NK-92 (cell line): Measurements from ENCODE around the gene KIRREL1.

ENCODE experiments used
- DNase-seq: peaks from one replicate; lab custom pipeline; 2025; ENCODE audit not compliant: unreplicated experiment; lab: John Stamatoyannopoulos, UW

The KIRREL1 gene

GRCh38 chr1:158005224-158005623 lies 11.8 kb downstream of the KIRREL1 start:
- DNase-seq, result no peak

GRCh38 chr1:158007180-158007579 lies 13.7 kb downstream of the KIRREL1 start:
- DNase-seq, result no peak

GRCh38 chr1:158007667-158008386 lies 14.4 kb downstream of the KIRREL1 start:
- no peak for DNase-seq

- DNase-seq, result no peak
Measured at GRCh38 chr1:158008630-158009029, 15.2 kb downstream of the KIRREL1 start.

GRCh38 chr1:158011714-158012113 lies 18.3 kb downstream of the KIRREL1 start:
- DNase-seq, result no peak

GRCh38 chr1:158013840-158014730 lies 20.6 kb downstream of the KIRREL1 start:
- DNase-seq, result no peak

- DNase-seq, result no peak
Measured at GRCh38 chr1:158014731-158015320, 21.4 kb downstream of the KIRREL1 start.

- no peak for DNase-seq
Measured at GRCh38 chr1:158016651-158017335, 23.3 kb downstream of the KIRREL1 start.

- no peak for DNase-seq
Measured at GRCh38 chr1:158017800-158018595, 24.6 kb downstream of the KIRREL1 start.

- no peak for DNase-seq
Measured at GRCh38 chr1:158019171-158019868, 25.9 kb downstream of the KIRREL1 start.

GRCh38 chr1:158020259-158020885 lies 26.9 kb downstream of the KIRREL1 start:
- no peak for DNase-seq

GRCh38 chr1:158020886-158021620 lies 27.6 kb downstream of the KIRREL1 start:
- DNase-seq, result no peak

GRCh38 chr1:158021721-158022120 lies 28.3 kb downstream of the KIRREL1 start:
- no peak for DNase-seq

- DNase-seq, result no peak
Measured at GRCh38 chr1:158022554-158023312, 29.3 kb downstream of the KIRREL1 start.

GRCh38 chr1:158024737-158025136 lies 31.3 kb downstream of the KIRREL1 start:
- DNase-seq, result no peak

- DNase-seq, result no peak
Measured at GRCh38 chr1:158025576-158026230, 32.3 kb downstream of the KIRREL1 start.

- no peak for DNase-seq
Measured at GRCh38 chr1:158026651-158027050, 33.2 kb downstream of the KIRREL1 start.
